H1 (cell line): ENCODE data around the gene WNT1. TPM values are rescaled to one million over a fixed set of nuclear protein-coding genes. Genes with fewer than 3 reads are reported as not detected.

Experiments
- CTCF ChIA-PET: fragments of 300-600 bp; sonication (Branson Sonifier 250); formaldehyde crosslinking; loops from one replicate; lab custom pipeline; 2021; ENCODE audit not compliant: partially characterized antibody; lab: Charles Lee
- POLR2A ChIA-PET: fragments of 300-600 bp; sonication (Branson Sonifier 250); formaldehyde crosslinking; loops from one replicate; lab custom pipeline; 2021; ENCODE audit warnings: inconsistent platforms; ENCODE audit not compliant: partially characterized antibody; lab: Charles Lee
- DNase-seq, 2 experiments: peaks; one replicate each; pipeline versions ENCODE4 v3.0.0 to v3.0.0-alpha.2; 2010 to 2022; ENCODE audit warnings: low spot score in 2 of 2, low read depth in 1 of 2, mixed read lengths in 1 of 2
- FAIRE-seq: peaks from 2 replicates; lab custom pipeline; 2011; peaks lifted over from hg19 to GRCh38; lab: Jason Lieb, UNC
- H2AFZ ChIP-seq: 2 replicates; pipeline ENCODE4 v1.8.1; 2012; ENCODE audit warnings: low read length, inconsistent platforms
- H2AK5ac ChIP-seq: 2 replicates; pipeline ENCODE4 v1.6.1; 2013; ENCODE audit warnings: low read depth, low read length
- H2BK120ac ChIP-seq: replicated peaks from 2 replicates; pipeline ENCODE3; 2013; ENCODE audit warnings: low read depth, low read length, inconsistent platforms
- H2BK12ac ChIP-seq: 2 replicates; pipeline ENCODE4 v1.6.1; 2013; ENCODE audit warnings: low read depth, low read length
- H2BK15ac ChIP-seq: 2 replicates; pipeline ENCODE4 v1.6.1; 2013; ENCODE audit warnings: low read length
- H2BK20ac ChIP-seq: 2 replicates; pipeline ENCODE4 v1.6.1; 2013; ENCODE audit warnings: low read length
- H2BK5ac ChIP-seq: 2 replicates; pipeline ENCODE4 v1.6.1; 2013; ENCODE audit warnings: low read depth, low read length
- H3K14ac ChIP-seq: 2 replicates; pipeline ENCODE4 v1.6.1; 2013; ENCODE audit warnings: inconsistent platforms; ENCODE audit not compliant: insufficient read length
- H3K18ac ChIP-seq: 2 replicates; pipeline ENCODE4 v1.6.1; 2013; ENCODE audit warnings: low read length; ENCODE audit errors: extremely low read depth
- H3K23ac ChIP-seq: 2 replicates; pipeline ENCODE4 v1.6.1; 2013; ENCODE audit warnings: inconsistent platforms; ENCODE audit not compliant: insufficient read length
- H3K23me2 ChIP-seq: 2 replicates; pipeline ENCODE4 v1.6.1; 2013; ENCODE audit warnings: low read depth, low read length
- H3K27ac ChIP-seq: 2 replicates; pipeline ENCODE4 v1.6.1; 2011; ENCODE audit warnings: low read depth, low read length, inconsistent platforms
- H3K27me3 ChIP-seq, 4 experiments: replicated peaks in 1 of 4; 1 replicate in 1 of 4; 2 replicates in 3 of 4; pipeline versions ENCODE4 v1.6.1 to v1.8.1; 2011 to 2013; ENCODE audit warnings: low read length in 3 of 4, mild to moderate bottlenecking in 3 of 4, inconsistent platforms in 2 of 4, mixed read lengths in 2 of 4, moderate library complexity in 1 of 4; ENCODE audit not compliant: control insufficient read depth in 3 of 4, insufficient read depth in 3 of 4; ENCODE audit errors: extremely low read depth in 1 of 4
- H3K36me3 ChIP-seq, 4 experiments: 2 replicates each; pipeline versions ENCODE4 v1.6.1 to v1.8.1; 2011 to 2013; ENCODE audit warnings: mild to moderate bottlenecking in 4 of 4, low read length in 3 of 4, moderate library complexity in 2 of 4, control low read depth in 1 of 4, inconsistent platforms in 1 of 4; ENCODE audit not compliant: insufficient read depth in 4 of 4, control insufficient read depth in 2 of 4
- H3K4ac ChIP-seq: replicated peaks from 2 replicates; pipeline ENCODE3; 2013; ENCODE audit warnings: low read length, low read depth, mixed read lengths, inconsistent platforms; ENCODE audit not compliant: insufficient read length
- H3K4me1 ChIP-seq, 4 experiments: replicated peaks in 1 of 4; 1 replicate in 1 of 4; 2 replicates in 3 of 4; pipeline versions ENCODE4 v1.6.1 to v1.8.1; 2011 to 2013; ENCODE audit warnings: low read length in 3 of 4, inconsistent platforms in 2 of 4, mixed read lengths in 1 of 4; ENCODE audit not compliant: insufficient read depth in 4 of 4, control insufficient read depth in 3 of 4
- H3K4me2 ChIP-seq, 2 experiments: 2 replicates each; pipeline versions ENCODE4 v1.6.1 to v1.8.1; 2011 to 2013; ENCODE audit warnings: low read depth in 2 of 2, low read length in 2 of 2, control low read depth in 1 of 2, inconsistent platforms in 1 of 2, mild to moderate bottlenecking in 1 of 2; ENCODE audit not compliant: insufficient read depth in 1 of 2
- H3K4me3 ChIP-seq, 4 experiments: fragments of 200-600, 300-600 bp in 1 of 4; sonication (generic), shearing (Covaris generic), sonication (Bioruptor Twin) in 1 of 4; 2 replicates each; pipeline versions ENCODE4 v1.5.1 to v1.8.1; 2011 to 2016; ENCODE audit warnings: low read length in 4 of 4, low read depth in 3 of 4, control low read depth in 2 of 4, inconsistent platforms in 2 of 4, mild to moderate bottlenecking in 2 of 4, mixed read lengths in 1 of 4, moderate library complexity in 1 of 4; ENCODE audit not compliant: insufficient read depth in 2 of 4; ENCODE audit errors: extremely low read depth in 1 of 4
- H3K56ac ChIP-seq: replicated peaks from 2 replicates; pipeline ENCODE3; 2013; ENCODE audit warnings: low read depth, mild to moderate bottlenecking, mixed read lengths, low read length, inconsistent platforms; ENCODE audit not compliant: insufficient read length
- H3K79me1 ChIP-seq: 2 replicates; pipeline ENCODE4 v1.6.1; 2013; ENCODE audit warnings: low read depth, low read length, control low read depth
- H3K79me2 ChIP-seq, 2 experiments: 2 replicates each; pipeline versions ENCODE4 v1.6.1 to v1.8.1; 2012 to 2013; ENCODE audit warnings: low read length in 2 of 2, mild to moderate bottlenecking in 2 of 2, inconsistent platforms in 1 of 2; ENCODE audit not compliant: insufficient read depth in 2 of 2, control insufficient read depth in 1 of 2
- H3K9ac ChIP-seq, 4 experiments: replicated peaks in 1 of 4; 1 replicate in 1 of 4; 2 replicates in 3 of 4; pipeline versions ENCODE4 v1.6.1 to v1.8.1; 2011 to 2013; ENCODE audit warnings: low read depth in 3 of 4, low read length in 3 of 4, control low read depth in 2 of 4, mild to moderate bottlenecking in 2 of 4, moderate library complexity in 2 of 4, inconsistent platforms in 1 of 4; ENCODE audit errors: extremely low read depth in 1 of 4
- H3K9me3 ChIP-seq, 2 experiments: 2 replicates each; pipeline versions ENCODE4 v1.6.1 to v1.8.1; 2012 to 2013; ENCODE audit warnings: mild to moderate bottlenecking in 2 of 2, moderate library complexity in 2 of 2, control low read depth in 1 of 2, inconsistent platforms in 1 of 2, low read depth in 1 of 2, low read length in 1 of 2, mixed read lengths in 1 of 2; ENCODE audit not compliant: insufficient read depth in 2 of 2
- H4K20me1 ChIP-seq, 2 experiments: replicated peaks in 1 of 2; 2 replicates each; pipeline versions ENCODE3 to v1.8.1; 2011 to 2013; ENCODE audit warnings: inconsistent platforms in 2 of 2, low read length in 2 of 2, mild to moderate bottlenecking in 1 of 2; ENCODE audit not compliant: insufficient read depth in 2 of 2, control insufficient read depth in 1 of 2
- H4K5ac ChIP-seq: 2 replicates; pipeline ENCODE4 v1.6.1; 2013; ENCODE audit warnings: low read length, low read depth, mixed read lengths, inconsistent platforms; ENCODE audit not compliant: insufficient read length
- H4K8ac ChIP-seq: 2 replicates; pipeline ENCODE4 v1.8.0; 2013; ENCODE audit warnings: mild to moderate bottlenecking, moderate library complexity, low read length, inconsistent platforms; ENCODE audit not compliant: insufficient read depth; ENCODE audit errors: extremely low read depth
- H4K91ac ChIP-seq: replicated peaks from 2 replicates; pipeline ENCODE3; 2013; ENCODE audit warnings: low read length, mixed read lengths, inconsistent platforms; ENCODE audit not compliant: insufficient read length
- JUND ChIP-seq: IDR thresholded peaks from 2 replicates; pipeline ENCODE4 v1.6.1; 2011; ENCODE audit warnings: mild to moderate bottlenecking, improper control_type of control experiment, low read length
- KDM1A ChIP-seq: fragments of 200-600, 300-600 bp; sonication (generic); IDR thresholded peaks from 2 replicates; pipeline ENCODE4 v1.7.1; 2016; ENCODE audit warnings: mild to moderate bottlenecking, low read length, borderline replicate concordance
- WGBS, 2 experiments: shearing (Covaris generic) in 1 of 2; methylation state at CpG; one replicate each; pipeline versions ENCODE4 v1.1.6 to v1.1.7; 2013 to 2015; ENCODE audit warnings: low lambda C conversion rate in 2 of 2, mixed read lengths in 2 of 2, inconsistent platforms in 1 of 2, low coverage in 1 of 2, missing lambda C conversion rate in 1 of 2; ENCODE audit not compliant: insufficient replicate concordance in 2 of 2, insufficient coverage in 1 of 2, insufficient read length in 1 of 2; ENCODE audit errors: extremely low coverage in 1 of 2, missing lambda C conversion rate in 1 of 2; 5-methylcytosine and 5-hydroxymethylcytosine counted together
- polyA plus RNA-seq, 7 experiments: library from polyadenylated mRNA; depleted of rRNA in 3 of 7; stranded (reverse) in 5 of 7; unstranded in 2 of 7; fragments of >200 nt in 5 of 7; fragments of 200-250 nt in 2 of 7; gene quantifications; 1 replicate in 5 of 7; 2 replicates in 1 of 7; 4 replicates in 1 of 7; pipeline versions ENCODE4 v1.2.1 to v1.2.3, GENCODE V29; 2011 to 2013; ENCODE audit warnings: missing spikeins in 2 of 7, mixed read lengths in 2 of 7
- total RNA-seq: library from RNA; stranded (reverse); fragmentation: NEBNext Ultra II Directional; extraction: Animal tissue kit (Norgen Biotek cat#: 25700); gene quantifications from 2 replicates; pipeline ENCODE4 v1.2.1, GENCODE V29; 2021

WNT1 gene
- total and polyA plus RNA-seq, 2 of the 8 experiments (the other 6 are each of a cell fraction or from before 2014, with no cell fraction given) = not detected

- Histone ChIP-seq H3K79me1 (no peaks in the 10 kb centered on the region; the same call in 1 of the 2 replicates), H4K20me1 (peaks cover 4 to 11% of the 10 kb centered on the region in 2 experiments), H3K9me3 (no peaks in the 10 kb centered on the region), H3K36me3 (peaks cover 48 to 84% (median 73%) of the 10 kb centered on the region in 4 experiments), H3K9ac (no peak overlapping the region), H2BK15ac (no peak overlapping the region), H2BK12ac (no peak overlapping the region), H3K4me3 (no peak overlapping the region), H2BK5ac (no peak overlapping the region), H4K8ac (peak overlapping the region; percentile 83; the same call in 1 of the 2 replicates), H3K14ac (no peak overlapping the region), H3K23ac (no peak overlapping the region), H3K79me2 (no peaks in the 10 kb centered on the region), H4K5ac (no peak overlapping the region), H3K4me1 (no peaks in the 10 kb centered on the region), H3K56ac (no peak overlapping the region), H2AFZ (no peak overlapping the region), H3K27me3 (no peaks in the 10 kb centered on the region), H3K18ac (no peak overlapping the region), H3K4ac (no peak overlapping the region), H4K91ac (no peak overlapping the region), H3K27ac (no peak overlapping the region), H2BK120ac (no peak overlapping the region), H2AK5ac (no peak overlapping the region), H3K23me2 (no peaks in the 10 kb centered on the region), H2BK20ac (no peak overlapping the region), H3K4me2 (no peak overlapping the region)
- FAIRE-seq = no peak
- ChIA-PET POLR2A (interaction anchor here (1.4 to 22.2 kb wide), 5 partner anchors 0 to 29 kb away, joined by 3 to 339 read pairs (median 47); partner anchors contain the start of genes KMT2D and PRKAG1), CTCF (interaction anchor here (1.0 to 12.2 kb wide), 7 partner anchors 9 to 165 kb away, joined by 3 to 126 read pairs (median 8); no protein-coding TSS in a partner anchor)
- no peak for TF ChIP-seq JUND
- TF ChIP-seq KDM1A = no peak
- DNase-seq = no peak
- 94% methylated on average over 8 of the region's 8 CpGs; no CpG with 5 or more reads in 1 of the 2 experiments for WGBS, 2 experiments
Measured at GRCh38 chr12:49030119-49030518, 52.0 kb downstream of the WNT1 start.
